ENCODE results near the gene ZNF839.

- no peak for TF ChIP-seq POLR2A (IDR thresholded peaks at IDR 0.05; ENCODE audit: low read length)
- no peak for TF ChIP-seq GATA1 (IDR thresholded peaks at IDR 0.05; ENCODE audit: low read depth, low read length)
These were observed 39.8 kb downstream of the ZNF839 start for GRCh38 chr14:102359341-102359740.

All from erythroblast (primary cell).